Cortex of kidney (tissue), 1 donor: ENCODE results near the gene BET1L.

Experiments
- DNase-seq: peaks from one replicate; lab custom pipeline; 2025; lab: John Stamatoyannopoulos, UW

Gene BET1L

GRCh38 chr11:209275-210121 lies 2.3 kb upstream of the BET1L start:
- no peak for DNase-seq

GRCh38 chr11:208917-209260 lies 1.7 kb upstream of the BET1L start:
- no peak for DNase-seq

- DNase-seq, result no peak
Observed at GRCh38 chr11:208181-208916, 1.1 kb upstream of the BET1L start.

- no peak for DNase-seq
Observed at GRCh38 chr11:207863-208180, 623 bp upstream of the BET1L start.

- no peak for DNase-seq
Observed at GRCh38 chr11:206526-207207, 532 bp downstream of the BET1L start.

GRCh38 chr11:206002-206384 lies 1.2 kb downstream of the BET1L start:
- no peak for DNase-seq

GRCh38 chr11:205221-206001 lies 1.8 kb downstream of the BET1L start:
- no peak for DNase-seq

- no peak for DNase-seq
Observed at GRCh38 chr11:204587-205109, 2.6 kb downstream of the BET1L start.

GRCh38 chr11:203945-204586 lies 3.1 kb downstream of the BET1L start:
- no peak for DNase-seq

GRCh38 chr11:203056-203944 lies 3.9 kb downstream of the BET1L start:
- no peak for DNase-seq

- DNase-seq, result no peak
Observed at GRCh38 chr11:202490-202889, 4.7 kb downstream of the BET1L start.

- DNase-seq, result no peak
Observed at GRCh38 chr11:201966-202365, 5.2 kb downstream of the BET1L start.

GRCh38 chr11:200224-201003 lies 6.8 kb downstream of the BET1L start:
- DNase-seq, result no peak

- no peak for DNase-seq
Observed at GRCh38 chr11:199782-200181, 7.4 kb downstream of the BET1L start.

GRCh38 chr11:199004-199581 lies 8.1 kb downstream of the BET1L start:
- DNase-seq, result no peak

- no peak for DNase-seq
Observed at GRCh38 chr11:198236-198806, 8.9 kb downstream of the BET1L start.

GRCh38 chr11:197741-198235 lies 9.4 kb downstream of the BET1L start:
- no peak for DNase-seq

- DNase-seq, result no peak
Observed at GRCh38 chr11:196786-197731, 10.1 kb downstream of the BET1L start.
